Neural cell (in vitro differentiated cells): ENCODE data around the gene AGFG1.

ENCODE experiments used
- EP300 ChIP-seq: fragments of 450-650 bp; conservative IDR thresholded peaks from 2 replicates; pipeline ENCODE4 v1.6.1; 2014; ENCODE audit warnings: antibody characterized with exemption, mild to moderate bottlenecking, moderate library complexity; ENCODE audit not compliant: poor library complexity, severe bottlenecking
- EZH2 ChIP-seq: fragments of 200-600, 300-800 bp; shearing (Covaris generic), sonication (generic); IDR thresholded peaks from 2 replicates; pipeline ENCODE4 v1.6.1; 2014; ENCODE audit warnings: antibody characterized with exemption, low read length, borderline replicate concordance, mild to moderate bottlenecking; ENCODE audit not compliant: insufficient read depth, poor library complexity, severe bottlenecking
- MXI1 ChIP-seq: fragments of 450-650 bp; conservative IDR thresholded peaks from 2 replicates; pipeline ENCODE4 v1.6.1; 2014; ENCODE audit warnings: antibody characterized with exemption, mild to moderate bottlenecking; ENCODE audit not compliant: poor library complexity, severe bottlenecking
- POLR2AphosphoS5 ChIP-seq: IDR thresholded peaks from 2 replicates; pipeline ENCODE4 v1.6.1; 2012
- TF ChIP-seq, protein P1 (sequence below): fragments of 450-650 bp; IDR thresholded peaks from 2 replicates; pipeline ENCODE4 v1.5.1; 2014; ENCODE audit warnings: antibody characterized with exemption, mild to moderate bottlenecking, moderate library complexity; ENCODE audit not compliant: poor library complexity, severe bottlenecking

DNA sequence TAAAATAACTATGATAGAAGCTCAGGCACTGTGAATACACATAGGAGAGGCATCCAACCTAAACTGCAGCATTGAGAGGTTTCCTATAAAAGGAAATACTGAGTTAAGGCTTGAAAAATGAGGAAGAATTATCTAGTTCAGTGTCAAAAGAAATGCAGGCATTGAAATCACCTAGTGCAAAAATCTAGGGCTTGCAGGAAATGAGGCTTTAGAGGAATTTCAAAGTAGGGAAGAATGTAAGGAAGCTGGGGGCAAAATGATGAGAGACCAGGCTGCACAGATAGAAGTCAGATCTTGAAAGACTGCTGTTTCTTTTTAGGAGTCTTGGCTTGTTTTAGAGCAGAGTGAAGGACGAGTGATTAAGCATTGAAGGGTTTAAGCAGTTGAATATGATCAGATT is 98.7 kb downstream of the AGFG1 start:
- TF ChIP-seq, protein P1, sequence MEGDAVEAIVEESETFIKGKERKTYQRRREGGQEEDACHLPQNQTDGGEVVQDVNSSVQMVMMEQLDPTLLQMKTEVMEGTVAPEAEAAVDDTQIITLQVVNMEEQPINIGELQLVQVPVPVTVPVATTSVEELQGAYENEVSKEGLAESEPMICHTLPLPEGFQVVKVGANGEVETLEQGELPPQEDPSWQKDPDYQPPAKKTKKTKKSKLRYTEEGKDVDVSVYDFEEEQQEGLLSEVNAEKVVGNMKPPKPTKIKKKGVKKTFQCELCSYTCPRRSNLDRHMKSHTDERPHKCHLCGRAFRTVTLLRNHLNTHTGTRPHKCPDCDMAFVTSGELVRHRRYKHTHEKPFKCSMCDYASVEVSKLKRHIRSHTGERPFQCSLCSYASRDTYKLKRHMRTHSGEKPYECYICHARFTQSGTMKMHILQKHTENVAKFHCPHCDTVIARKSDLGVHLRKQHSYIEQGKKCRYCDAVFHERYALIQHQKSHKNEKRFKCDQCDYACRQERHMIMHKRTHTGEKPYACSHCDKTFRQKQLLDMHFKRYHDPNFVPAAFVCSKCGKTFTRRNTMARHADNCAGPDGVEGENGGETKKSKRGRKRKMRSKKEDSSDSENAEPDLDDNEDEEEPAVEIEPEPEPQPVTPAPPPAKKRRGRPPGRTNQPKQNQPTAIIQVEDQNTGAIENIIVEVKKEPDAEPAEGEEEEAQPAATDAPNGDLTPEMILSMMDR = no peak
- TF ChIP-seq EP300 (no peak), MXI1 (no peak), POLR2AphosphoS5 (no peak), EZH2 (no peak)
